ENCODE data around the gene HNRNPLL. TPM values are rescaled to one million over a fixed set of nuclear protein-coding genes. Genes with fewer than 3 reads are reported as not detected.
A peak's percentile ranks its signal among the peaks of the same experiment; 100 is the strongest.

HNRNPLL gene
- total RNA-seq, 4 donors from 2014 or later: 11.9 to 38.1 (median 20.0) TPM

- Histone ChIP-seq H3K4me1 (peaks cover 5 to 24% (median 5%) of the 10 kb centered on the region in 3 donors), H3K36me3 (no peaks in the 10 kb centered on the region), H3K4me3 (peak overlapping the region; percentile 23 to 72 (median 54)), H3K9me3 (no peaks in the 10 kb centered on the region), H3K27me3 (peaks cover 0 to 7% (median 0%) of the 10 kb centered on the region in 4 donors), H3K27ac (peak overlapping the region in 3 of 4 donors; percentile 64 to 74 (median 65))
- TF ChIP-seq CTCF (IDR thresholded peaks at IDR 0.05) (peak; percentile 78 to 96 (median 92)), POLR2A (IDR thresholded peaks at IDR 0.05) (no peak)
- intact Hi-C loops (cut with DNase I): no loop called here
- no peak for DNase-seq
- 3 to 9% methylated on average over 15 of the region's 53 CpGs for WGBS, 2 donors
Measured at GRCh38 chr2:38535744-38536506, 66.8 kb downstream of the HNRNPLL start.

- Histone ChIP-seq H3K27ac (peak overlapping the region in 3 of 4 donors; percentile 64 to 74 (median 65)), H3K27me3 (peaks cover 0 to 7% (median 0%) of the 10 kb centered on the region in 4 donors), H3K4me1 (peaks cover 5 to 24% (median 5%) of the 10 kb centered on the region in 3 donors), H3K36me3 (no peaks in the 10 kb centered on the region), H3K9me3 (no peaks in the 10 kb centered on the region), H3K4me3 (peak overlapping the region in 2 of 4 donors; percentile 56 to 72)
- TF ChIP-seq POLR2A (IDR thresholded peaks at IDR 0.05): no peak
- no peak for TF ChIP-seq CTCF (IDR thresholded peaks at IDR 0.05)
- 59 to 67% methylated on average over 1 to 5 of the region's 11 CpGs for WGBS, 2 donors
- intact Hi-C loops (cut with DNase I): no loop called here
- DNase-seq: no peak
Measured at GRCh38 chr2:38535404-38535743, 67.4 kb downstream of the HNRNPLL start.

- H3K27me3 ChIP-seq: peaks cover 0 to 7% (median 0%) of the 10 kb centered on the region in 4 donors
- no peaks in the 10 kb centered on the region for H3K9me3 ChIP-seq
- peak overlapping the region in 3 of 4 donors; percentile 64 to 74 (median 65) for H3K27ac ChIP-seq
- no peak for DNase-seq
- peak in 1 of 4 donors; percentile 22 for TF ChIP-seq POLR2A (IDR thresholded peaks at IDR 0.05)
- no peak for TF ChIP-seq CTCF (IDR thresholded peaks at IDR 0.05)
- H3K4me1 ChIP-seq: peaks cover 5 to 24% (median 5%) of the 10 kb centered on the region in 3 donors
- intact Hi-C loops (cut with DNase I): no loop called here
- H3K36me3 ChIP-seq: no peaks in the 10 kb centered on the region
- peak overlapping the region in 1 of 4 donors; percentile 72 for H3K4me3 ChIP-seq
- 78 to 96% methylated on average over 4 to 15 of the region's 16 CpGs for WGBS, 2 donors
Measured at GRCh38 chr2:38534746-38535403, 67.9 kb downstream of the HNRNPLL start.

- intact Hi-C loops (cut with DNase I): no loop called here
- H3K27me3 ChIP-seq: peaks cover 0 to 5% (median 0%) of the 10 kb centered on the region in 4 donors
- WGBS, 2 donors: 62 to 63% methylated on average over 9 to 10 of the region's 10 CpGs
- H3K36me3 ChIP-seq: no peaks in the 10 kb centered on the region
- peaks cover 5 to 24% (median 5%) of the 10 kb centered on the region in 3 donors for H3K4me1 ChIP-seq
- peak overlapping the region in 3 of 4 donors; percentile 35 to 74 (median 65) for H3K27ac ChIP-seq
- DNase-seq: no peak
- no peak for TF ChIP-seq POLR2A (IDR thresholded peaks at IDR 0.05)
- no peak for TF ChIP-seq CTCF (IDR thresholded peaks at IDR 0.05)
- no peaks in the 10 kb centered on the region for H3K9me3 ChIP-seq
- peak overlapping the region in 1 of 4 donors; percentile 33 for H3K4me3 ChIP-seq
Measured at GRCh38 chr2:38533757-38534545, 68.8 kb downstream of the HNRNPLL start.

All from esophagus squamous epithelium (tissue), 5 donors.